ENCODE measurements around the gene SF3A2. TPM values are rescaled to one million over a fixed set of nuclear protein-coding genes. Genes with fewer than 3 reads are reported as not detected.
A peak's percentile ranks its signal among the peaks of the same experiment; 100 is the strongest.

The SF3A2 gene
- total and polyA plus RNA-seq, 3 donors from 2014 or later: 102 to 122 (median 117) TPM

GRCh38 chr19:2287585-2288337 lies 51.1 kb downstream of the SF3A2 start:
- Histone ChIP-seq H3K27ac (no peak overlapping the region), H3K27me3 (no peaks in the 10 kb centered on the region), H3K36me3 (ENCODE audit: low read depth, missing control alignments) (no peaks in the 10 kb centered on the region), H3K4me3 (no peak overlapping the region), H3K4me1 (peaks cover 6% of the 10 kb centered on the region), H3K9me3 (no peaks in the 10 kb centered on the region)
- TF ChIP-seq POLR2A (IDR thresholded peaks at IDR 0.05): no peak
- TF ChIP-seq CTCF (IDR thresholded peaks at IDR 0.05): no peak
- WGBS, 2 donors: 70 to 92% methylated on average over 5 to 13 of the region's 13 CpGs
- DNase-seq: no peak
- intact Hi-C loops (cut with DNase I; ENCODE audit: low total_unique reads): no loop called here

GRCh38 chr19:2288338-2288817 lies 51.8 kb downstream of the SF3A2 start:
- Histone ChIP-seq H3K4me1 (peaks cover 5% of the 10 kb centered on the region), H3K27ac (no peak overlapping the region), H3K9me3 (no peaks in the 10 kb centered on the region), H3K27me3 (no peaks in the 10 kb centered on the region), H3K36me3 (ENCODE audit: low read depth, missing control alignments) (no peaks in the 10 kb centered on the region), H3K4me3 (no peak overlapping the region)
- WGBS, 2 donors: 87 to 98% methylated on average over 7 to 17 of the region's 17 CpGs
- TF ChIP-seq POLR2A (IDR thresholded peaks at IDR 0.05) (no peak), CTCF (IDR thresholded peaks at IDR 0.05) (no peak)
- no peak for DNase-seq
- intact Hi-C loops (cut with DNase I; ENCODE audit: low total_unique reads): no loop called here

GRCh38 chr19:2288818-2289713 lies 52.4 kb downstream of the SF3A2 start:
- no peaks in the 10 kb centered on the region for H3K9me3 ChIP-seq
- peaks cover 5% of the 10 kb centered on the region for H3K4me1 ChIP-seq
- intact Hi-C loops (cut with DNase I; ENCODE audit: low total_unique reads): no loop called here
- H3K36me3 ChIP-seq (ENCODE audit: low read depth, missing control alignments): no peaks in the 10 kb centered on the region
- no peak overlapping the region for H3K27ac ChIP-seq
- 50 to 56% methylated on average over 18 to 27 of the region's 28 CpGs for WGBS, 2 donors
- no peak for DNase-seq
- TF ChIP-seq CTCF (IDR thresholded peaks at IDR 0.05) (no peak), POLR2A (IDR thresholded peaks at IDR 0.05) (no peak)
- H3K4me3 ChIP-seq: peak overlapping the region in 1 of 2 donors; percentile 47
- H3K27me3 ChIP-seq: no peaks in the 10 kb centered on the region

DNA sequence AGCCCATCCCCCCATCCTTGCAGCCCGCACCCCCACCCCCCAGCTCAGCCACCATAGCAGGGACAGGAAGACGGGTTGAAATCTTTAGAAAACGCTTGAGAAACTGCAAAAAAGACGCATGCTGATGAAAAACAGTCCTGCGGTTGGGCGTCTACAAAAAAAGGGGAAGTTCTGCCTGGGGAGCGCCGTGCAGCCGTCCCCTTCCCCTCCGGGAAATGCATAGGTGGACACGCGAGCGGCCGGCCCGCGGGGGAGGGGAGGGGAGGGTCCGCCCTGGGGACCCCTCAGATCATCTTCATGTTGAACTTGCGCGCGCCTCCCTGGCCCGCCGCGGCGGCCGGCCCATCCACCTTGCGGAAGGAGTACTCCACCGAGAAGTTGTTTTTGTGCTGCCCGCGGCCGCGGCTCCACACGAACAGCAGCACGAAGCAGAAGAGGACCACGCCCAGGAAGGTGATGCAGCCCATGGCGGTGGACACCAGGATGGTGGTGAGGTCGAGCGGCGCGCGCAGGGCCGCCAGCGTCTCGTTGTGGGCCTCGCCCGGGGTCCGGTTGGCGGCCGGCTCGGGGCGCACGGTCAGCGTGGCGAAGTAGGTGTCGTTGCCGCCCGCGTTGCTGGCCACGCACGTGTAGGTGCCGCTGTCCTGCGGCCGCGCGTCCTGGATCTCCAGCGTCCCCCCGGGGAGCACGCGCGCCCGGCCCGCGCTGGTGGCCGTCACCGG lies 53.3 kb downstream of the SF3A2 start:
- no peak for DNase-seq
- no peaks in the 10 kb centered on the region for H3K9me3 ChIP-seq
- H3K36me3 ChIP-seq (ENCODE audit: low read depth, missing control alignments): no peaks in the 10 kb centered on the region
- TF ChIP-seq CTCF (IDR thresholded peaks at IDR 0.05) (no peak), POLR2A (IDR thresholded peaks at IDR 0.05) (no peak)
- H3K27ac ChIP-seq: peak overlapping the region in 1 of 2 donors; percentile 39
- intact Hi-C loops (cut with DNase I; ENCODE audit: low total_unique reads): no loop called here
- H3K4me1 ChIP-seq: peaks cover 10% of the 10 kb centered on the region
- no peaks in the 10 kb centered on the region for H3K27me3 ChIP-seq
- H3K4me3 ChIP-seq: peak overlapping the region; percentile 18 to 47
- WGBS, 2 donors: 3 to 9% methylated on average over 14 to 32 of the region's 74 CpGs
